ENCODE measurements around the gene GRK3.

DNA sequence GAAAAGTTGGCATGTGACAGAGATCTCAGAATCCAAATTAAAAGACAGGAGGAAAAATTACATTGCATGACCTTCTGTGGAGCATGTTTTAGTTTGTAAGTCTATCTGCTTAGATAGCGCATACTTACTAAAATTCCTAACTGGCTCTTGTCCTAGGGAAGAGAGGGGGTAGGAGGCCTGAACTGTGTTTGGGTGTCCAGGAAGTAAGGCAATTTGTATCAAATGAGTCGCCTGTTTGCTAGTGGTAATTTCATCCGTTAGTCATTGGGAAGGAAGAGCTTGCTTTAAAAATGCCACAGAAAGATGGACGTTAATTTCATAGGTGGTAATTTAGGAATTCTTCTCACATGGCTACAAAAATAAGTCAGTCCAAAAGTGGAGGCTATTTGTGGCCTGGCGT, 18.5 kb downstream of the GRK3 start:
- TF ChIP-seq ZNF274 (IDR thresholded peaks at IDR 0.05; ENCODE audit: low read depth, low read length): no peak
- no peak for TF ChIP-seq SUZ12 (IDR thresholded peaks at IDR 0.05; ENCODE audit: extremely low read depth, insufficient read depth, insufficient read length)

All from NT2/D1 (cell line).